ENCODE data around the gene MFAP4. TPM values are rescaled to one million over a fixed set of nuclear protein-coding genes. Genes with fewer than 3 reads are reported as not detected.

Gene MFAP4
- total RNA-seq, 1 experiment from 2014 or later: 0.52 TPM

- no peak for DNase-seq (ENCODE audit: low read depth, low spot score)
- Histone ChIP-seq H3K36me3 (ENCODE audit: control insufficient read depth in 1 of 2, insufficient read depth in 2 of 2, low read length in 2 of 2) (no peaks in the 10 kb centered on the region), H2AFZ (ENCODE audit: low read depth, low read length, poor library complexity, severe bottlenecking) (no peak overlapping the region), H3K4me1 (ENCODE audit: control insufficient read depth in 1 of 2, insufficient read depth in 2 of 2, low read length in 2 of 2) (peaks cover 9 to 16% of the 10 kb centered on the region in 2 experiments; a peak in 3 of 4 replicates), H3K27ac (ENCODE audit: low read depth, low read length) (no peak overlapping the region), H3K79me2 (ENCODE audit: insufficient read depth, low read length) (no peaks in the 10 kb centered on the region), H3K4me3 (replicated peaks in 1 of 2; ENCODE audit: low read depth in 1 of 2, low read length in 2 of 2) (no peak overlapping the region), H3K9me2 (ENCODE audit: insufficient read depth) (no peaks in the 10 kb centered on the region), H3K27me3 (ENCODE audit: insufficient read depth, low read length) (no peaks in the 10 kb centered on the region), H3K9me3 (ENCODE audit: control insufficient read depth in 1 of 2, insufficient read depth in 1 of 2, low read depth in 1 of 2, low read length in 2 of 2) (no peaks in the 10 kb centered on the region), H3K4me2 (ENCODE audit: low read length) (no peak overlapping the region), H4K20me1 (ENCODE audit: insufficient read depth) (no peaks in the 10 kb centered on the region), H3K9ac (ENCODE audit: low read length) (no peak overlapping the region)
- POLR2A ChIA-PET: interaction anchor here (1.7 kb wide), 1 partner anchor 31 kb away, joined by 6 read pairs; the partner anchor contains the start of gene MAPK7
- CTCF ChIA-PET: no interaction called here
- no TSS peak for BruUV-seq (replicated peaks)
- RAD21 ChIA-PET (ENCODE audit: low non-redundant PET in 1 of 2, low total read pairs in 2 of 2, uncharacterized antibody in 2 of 2, unreplicated experiment in 2 of 2): no interaction called here
- intact Hi-C loops (cut with micrococcal nuclease): no loop called here
- TF ChIP-seq EGR1 (IDR thresholded peaks at IDR 0.05; ENCODE audit: low read depth) (no peak), CBX3 (IDR thresholded peaks at IDR 0.05; ENCODE audit: low read depth) (no peak), MAX (IDR thresholded peaks at IDR 0.05) (no peak), YY1 (IDR thresholded peaks at IDR 0.05; ENCODE audit: extremely low read depth, insufficient replicate concordance, low read depth, low read length) (no peak), RAD21 (IDR thresholded peaks at IDR 0.05; ENCODE audit: low read depth) (no peak), POLR2A (IDR thresholded peaks at IDR 0.05; ENCODE audit: borderline replicate concordance, extremely low read depth, insufficient read depth, insufficient read length) (no peak), SRF (IDR thresholded peaks at IDR 0.05; ENCODE audit: low read depth) (no peak), ZNF274 (IDR thresholded peaks at IDR 0.05; ENCODE audit: low read depth, low read length) (no peak), SIN3A (IDR thresholded peaks at IDR 0.05; ENCODE audit: low read depth) (no peak), ZBTB33 (IDR thresholded peaks at IDR 0.05; ENCODE audit: extremely low read depth, insufficient replicate concordance, low read length) (no peak), REST (IDR thresholded peaks at IDR 0.05; ENCODE audit: low read depth) (no peak), ZFX (IDR thresholded peaks at IDR 0.05) (no peak), CEBPB (IDR thresholded peaks at IDR 0.05; ENCODE audit: low read depth) (no peak), CTCF (IDR thresholded peaks at IDR 0.05 in 2 of 3, conservative IDR thresholded peaks at IDR 0.05 in 1 of 3; ENCODE audit: borderline replicate concordance in 1 of 3, insufficient read depth in 1 of 3, low read depth in 2 of 3, low read length in 2 of 3) (no peak), ELF1 (IDR thresholded peaks at IDR 0.05; ENCODE audit: borderline replicate concordance, low read depth) (no peak)
- no peak for ATAC-seq
These were observed 21.3 kb upstream of the MFAP4 start for GRCh38 chr17:19408346-19408710.
